ENCODE measurements around the gene GRM8.

The GRM8 gene

DNA sequence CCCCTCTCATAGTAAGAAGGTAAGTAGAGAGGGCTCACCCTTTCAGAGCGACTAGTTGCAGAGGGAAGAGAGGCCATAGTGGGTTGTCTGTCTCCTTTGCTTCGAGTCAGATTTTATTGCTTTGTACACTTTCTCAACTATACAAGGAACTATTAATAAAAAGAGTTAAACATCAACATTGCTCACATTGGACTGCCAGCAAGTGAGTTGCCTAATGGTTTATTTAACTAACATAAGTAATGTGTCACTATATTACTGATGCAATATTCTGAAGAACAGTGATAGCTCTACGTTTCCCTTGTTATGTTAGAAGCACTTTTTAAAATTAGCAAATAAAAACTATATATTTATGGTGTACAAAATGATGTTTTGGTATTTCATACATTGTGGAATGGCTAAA is 451.0 kb downstream of the GRM8 start:
- no peaks in the 10 kb centered on the region for H3K27me3 ChIP-seq (ENCODE audit: insufficient read depth, low read length, poor library complexity, severe bottlenecking)
- H3K79me2 ChIP-seq (ENCODE audit: insufficient read depth, low read length): no peaks in the 10 kb centered on the region
- H3K4me3 ChIP-seq (ENCODE audit: low read length, poor library complexity, severe bottlenecking): no peak overlapping the region
- no peak overlapping the region for H2AFZ ChIP-seq (ENCODE audit: low read length)
- TF ChIP-seq EZH2phosphoT487 (IDR thresholded peaks at IDR 0.05; ENCODE audit: borderline replicate concordance): no peak
- TF ChIP-seq, protein P1, sequence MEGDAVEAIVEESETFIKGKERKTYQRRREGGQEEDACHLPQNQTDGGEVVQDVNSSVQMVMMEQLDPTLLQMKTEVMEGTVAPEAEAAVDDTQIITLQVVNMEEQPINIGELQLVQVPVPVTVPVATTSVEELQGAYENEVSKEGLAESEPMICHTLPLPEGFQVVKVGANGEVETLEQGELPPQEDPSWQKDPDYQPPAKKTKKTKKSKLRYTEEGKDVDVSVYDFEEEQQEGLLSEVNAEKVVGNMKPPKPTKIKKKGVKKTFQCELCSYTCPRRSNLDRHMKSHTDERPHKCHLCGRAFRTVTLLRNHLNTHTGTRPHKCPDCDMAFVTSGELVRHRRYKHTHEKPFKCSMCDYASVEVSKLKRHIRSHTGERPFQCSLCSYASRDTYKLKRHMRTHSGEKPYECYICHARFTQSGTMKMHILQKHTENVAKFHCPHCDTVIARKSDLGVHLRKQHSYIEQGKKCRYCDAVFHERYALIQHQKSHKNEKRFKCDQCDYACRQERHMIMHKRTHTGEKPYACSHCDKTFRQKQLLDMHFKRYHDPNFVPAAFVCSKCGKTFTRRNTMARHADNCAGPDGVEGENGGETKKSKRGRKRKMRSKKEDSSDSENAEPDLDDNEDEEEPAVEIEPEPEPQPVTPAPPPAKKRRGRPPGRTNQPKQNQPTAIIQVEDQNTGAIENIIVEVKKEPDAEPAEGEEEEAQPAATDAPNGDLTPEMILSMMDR (conservative IDR thresholded peaks at IDR 0.05; ENCODE audit: low read length): no peak
- no peak overlapping the region for H3K9ac ChIP-seq (ENCODE audit: low read depth, low read length, poor library complexity, severe bottlenecking)
- H3F3A ChIP-seq (ENCODE audit: low read depth): no peaks in the 10 kb centered on the region
- H3K4me2 ChIP-seq (ENCODE audit: low read depth, low read length, poor library complexity, severe bottlenecking): no peak overlapping the region
- no peaks in the 10 kb centered on the region for H3K9me2 ChIP-seq (replicated peaks; ENCODE audit: low read depth, low read length)
- no peaks in the 10 kb centered on the region for H3K9me3 ChIP-seq (ENCODE audit: insufficient read depth, low read depth, low read length)
- H4K20me1 ChIP-seq (ENCODE audit: insufficient read depth, low read length, poor library complexity, severe bottlenecking): no peaks in the 10 kb centered on the region
- H3K4me1 ChIP-seq (ENCODE audit: insufficient read depth, low read length, poor library complexity, severe bottlenecking): no peaks in the 10 kb centered on the region
- H3K36me3 ChIP-seq (ENCODE audit: insufficient read depth, low read length): no peaks in the 10 kb centered on the region

DNA sequence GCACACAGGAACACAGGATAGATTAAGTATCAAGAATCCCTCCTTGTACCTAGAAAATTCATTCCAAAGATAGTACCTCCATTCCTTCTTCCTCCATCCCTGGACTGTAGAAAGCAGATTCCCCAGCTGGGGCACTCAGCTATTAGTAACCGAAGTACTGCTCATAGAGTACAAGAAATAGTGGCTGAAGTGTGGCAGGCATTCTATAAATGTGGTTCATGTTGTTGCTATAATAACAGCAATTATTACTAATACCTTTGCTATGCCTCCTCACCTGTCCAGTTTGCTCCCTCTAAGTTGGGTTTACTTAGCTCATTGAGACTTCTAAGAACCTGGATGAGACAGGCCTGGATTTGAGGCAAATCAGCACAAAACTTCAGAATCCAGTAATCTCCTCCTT is 453.2 kb downstream of the GRM8 start:
- TF ChIP-seq EZH2phosphoT487 (IDR thresholded peaks at IDR 0.05; ENCODE audit: borderline replicate concordance): no peak
- TF ChIP-seq, protein P1 (conservative IDR thresholded peaks at IDR 0.05; ENCODE audit: low read length): no peak
- H2AFZ ChIP-seq (ENCODE audit: low read length): no peak overlapping the region
- H3K79me2 ChIP-seq (ENCODE audit: insufficient read depth, low read length): no peaks in the 10 kb centered on the region
- no peaks in the 10 kb centered on the region for H3K4me1 ChIP-seq (ENCODE audit: insufficient read depth, low read length, poor library complexity, severe bottlenecking)
- H3K4me2 ChIP-seq (ENCODE audit: low read depth, low read length, poor library complexity, severe bottlenecking): no peak overlapping the region
- no peaks in the 10 kb centered on the region for H3K9me2 ChIP-seq (replicated peaks; ENCODE audit: low read depth, low read length)
- no peaks in the 10 kb centered on the region for H4K20me1 ChIP-seq (ENCODE audit: insufficient read depth, low read length, poor library complexity, severe bottlenecking)
- no peaks in the 10 kb centered on the region for H3K36me3 ChIP-seq (ENCODE audit: insufficient read depth, low read length)
- no peak overlapping the region for H3K9ac ChIP-seq (ENCODE audit: low read depth, low read length, poor library complexity, severe bottlenecking)
- no peaks in the 10 kb centered on the region for H3F3A ChIP-seq (ENCODE audit: low read depth)
- H3K4me3 ChIP-seq (ENCODE audit: low read length, poor library complexity, severe bottlenecking): no peak overlapping the region
- H3K9me3 ChIP-seq (ENCODE audit: insufficient read depth, low read depth, low read length): no peaks in the 10 kb centered on the region
- no peaks in the 10 kb centered on the region for H3K27me3 ChIP-seq (ENCODE audit: insufficient read depth, low read length, poor library complexity, severe bottlenecking)

DNA sequence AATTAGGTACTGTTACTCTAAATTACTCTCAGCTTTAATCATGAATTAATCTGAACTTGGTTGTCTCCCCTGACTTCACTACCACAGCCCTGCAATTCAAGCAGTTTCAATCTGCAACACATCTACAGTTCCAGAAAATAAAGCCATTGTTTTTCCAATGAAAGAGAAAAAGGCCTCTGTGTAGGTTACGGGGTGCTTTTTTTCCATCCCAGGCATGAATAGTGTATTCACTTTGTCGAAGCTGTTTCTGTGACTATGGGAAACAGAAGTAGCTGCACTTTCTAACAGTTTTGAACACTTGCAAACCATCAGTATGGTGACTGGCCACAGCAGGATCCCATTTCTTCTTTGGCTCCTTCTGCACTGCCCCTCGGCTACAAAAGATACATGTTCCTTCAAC is 460.2 kb downstream of the GRM8 start:
- H3K4me2 ChIP-seq (ENCODE audit: low read depth, low read length, poor library complexity, severe bottlenecking): no peak overlapping the region
- H3K4me3 ChIP-seq (ENCODE audit: low read length, poor library complexity, severe bottlenecking): no peak overlapping the region
- no peaks in the 10 kb centered on the region for H3K9me3 ChIP-seq (ENCODE audit: insufficient read depth, low read depth, low read length)
- no peak overlapping the region for H2AFZ ChIP-seq (ENCODE audit: low read length)
- H3K9me2 ChIP-seq (replicated peaks; ENCODE audit: low read depth, low read length): no peaks in the 10 kb centered on the region
- no peak for TF ChIP-seq EZH2phosphoT487 (IDR thresholded peaks at IDR 0.05; ENCODE audit: borderline replicate concordance)
- TF ChIP-seq, protein P1 (conservative IDR thresholded peaks at IDR 0.05; ENCODE audit: low read length): no peak
- H3F3A ChIP-seq (ENCODE audit: low read depth): no peaks in the 10 kb centered on the region
- H3K36me3 ChIP-seq (ENCODE audit: insufficient read depth, low read length): no peaks in the 10 kb centered on the region
- H3K9ac ChIP-seq (ENCODE audit: low read depth, low read length, poor library complexity, severe bottlenecking): no peak overlapping the region
- H4K20me1 ChIP-seq (ENCODE audit: insufficient read depth, low read length, poor library complexity, severe bottlenecking): no peaks in the 10 kb centered on the region
- H3K4me1 ChIP-seq (ENCODE audit: insufficient read depth, low read length, poor library complexity, severe bottlenecking): no peaks in the 10 kb centered on the region
- H3K27me3 ChIP-seq (ENCODE audit: insufficient read depth, low read length, poor library complexity, severe bottlenecking): no peaks in the 10 kb centered on the region
- no peaks in the 10 kb centered on the region for H3K79me2 ChIP-seq (ENCODE audit: insufficient read depth, low read length)
